GM18519 (cell line): ENCODE data around the gene FAM124B.
"Not testable (repeated sequence)": the region's sequence is repeated elsewhere in the genome, so short reads cannot be mapped to it uniquely, and the experiment has no call there.

ENCODE experiments used
- ATAC-seq: cut with Tn5 transposase; IDR thresholded peaks from one replicate; pipeline ENCODE4 v1.9.1; 2021; ENCODE audit warnings: mild to moderate bottlenecking, moderate library complexity; ENCODE audit not compliant: unreplicated experiment, low FRiP score

FAM124B gene

GRCh38 chr2:224382973-224383555, 18.8 kb downstream of the FAM124B start:
- no peak for ATAC-seq

- ATAC-seq: not testable (repeated sequence)
Measured at GRCh38 chr2:224382280-224382647, 19.6 kb downstream of the FAM124B start.

DNA sequence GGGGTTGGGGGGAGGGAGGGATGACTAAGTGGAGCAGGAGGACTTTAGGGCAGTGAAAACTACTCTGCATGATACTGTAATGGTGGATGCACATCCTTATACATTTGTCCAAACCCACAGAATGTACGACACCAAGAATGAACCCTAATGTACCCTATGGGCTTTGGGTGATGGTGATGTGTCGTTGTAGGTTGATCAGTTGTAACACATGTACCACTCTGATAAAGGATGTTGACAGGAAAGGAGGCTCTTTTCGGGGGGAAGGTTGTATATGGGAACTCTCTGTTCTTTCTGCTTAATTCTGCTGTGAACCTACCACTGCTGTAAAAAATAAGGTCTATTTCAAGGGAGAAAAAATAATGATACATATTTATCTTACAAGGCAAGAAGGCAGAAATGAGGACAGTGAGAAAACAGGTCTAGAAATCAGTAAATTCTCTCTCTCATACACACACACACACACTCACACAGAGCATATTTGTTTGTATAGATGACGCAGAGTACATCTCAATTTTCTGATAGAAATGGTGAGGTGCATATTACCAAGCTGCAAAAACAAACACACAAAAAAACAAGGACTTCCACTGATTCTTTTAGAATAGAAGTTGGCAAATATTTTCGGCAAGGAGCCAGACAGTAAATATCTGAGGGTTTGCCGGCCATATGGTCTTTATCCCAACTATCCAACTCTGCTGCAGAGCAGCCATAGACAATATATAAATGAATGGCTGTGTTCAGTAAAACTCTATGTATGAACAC, 20.2 kb downstream of the FAM124B start:
- no peak for ATAC-seq

- ATAC-seq: no peak
Measured at GRCh38 chr2:224379986-224380385, 21.9 kb downstream of the FAM124B start.

GRCh38 chr2:224379172-224379571, 22.7 kb downstream of the FAM124B start:
- no peak for ATAC-seq

DNA sequence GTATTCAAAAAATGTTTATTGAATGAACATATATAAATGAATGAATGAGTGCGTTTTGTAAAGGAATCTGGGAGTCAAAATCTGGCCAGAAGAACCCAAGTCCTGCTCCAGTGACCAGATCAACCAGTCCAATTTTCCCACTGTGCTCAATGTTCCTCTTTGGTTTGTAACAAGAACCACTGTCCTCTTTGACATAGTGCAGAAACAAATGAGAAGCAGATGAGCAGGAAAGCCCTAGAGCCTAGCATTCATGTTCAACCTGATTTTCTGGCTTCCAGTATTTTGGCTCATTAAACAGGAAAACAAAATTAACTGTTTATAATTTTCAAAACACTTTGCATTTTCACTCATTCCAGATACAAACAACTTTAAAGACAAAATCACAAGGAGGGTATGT, 23.2 kb downstream of the FAM124B start:
- no peak for ATAC-seq

DNA sequence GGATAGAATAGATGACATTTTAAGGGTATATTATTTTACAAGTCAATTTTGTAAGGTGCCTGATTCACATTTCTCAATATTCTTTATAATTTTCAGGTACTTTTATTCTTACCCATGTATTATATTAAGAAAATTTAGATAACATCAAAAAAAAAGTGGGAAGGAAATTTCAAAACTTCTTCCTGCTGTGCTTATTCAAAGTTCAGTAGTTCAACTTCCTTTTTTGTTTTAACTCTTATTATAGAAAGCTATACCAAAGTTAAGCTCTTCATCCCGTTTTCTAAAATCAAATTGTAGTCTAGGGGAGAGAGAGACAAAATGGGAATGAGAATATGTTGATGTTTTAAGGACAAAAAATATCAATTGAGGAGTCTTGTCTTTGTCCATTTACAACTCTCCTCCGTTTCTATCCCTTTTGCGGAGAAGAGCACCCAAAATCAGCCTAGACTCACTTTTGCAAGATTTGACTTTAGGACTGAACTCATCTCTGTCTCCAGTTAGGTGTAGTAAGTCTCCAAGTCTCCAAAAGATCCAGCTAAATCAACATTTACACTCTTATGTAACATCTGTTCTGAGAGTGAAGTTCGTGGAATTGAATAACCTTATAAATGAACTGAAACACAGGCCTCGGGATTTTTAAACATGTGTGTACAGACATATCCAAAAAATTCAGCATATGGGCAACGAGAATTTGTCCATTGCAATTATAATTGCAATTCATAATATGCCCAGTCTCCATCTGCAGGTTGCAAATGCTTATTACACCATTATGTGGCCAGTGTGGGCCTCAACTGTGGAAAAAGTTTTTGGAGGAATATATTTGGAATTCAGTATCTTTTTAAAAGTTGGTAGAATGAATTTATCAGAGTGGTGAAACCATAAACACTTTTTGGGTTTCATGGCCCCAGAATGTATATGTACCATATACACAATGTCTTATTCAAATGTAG, 23.9 kb downstream of the FAM124B start:
- ATAC-seq: no peak

- ATAC-seq: no peak
Measured at GRCh38 chr2:224372641-224373040, 29.3 kb downstream of the FAM124B start.

- no peak for ATAC-seq
Measured at GRCh38 chr2:224369028-224369632, 32.8 kb downstream of the FAM124B start.

GRCh38 chr2:224366267-224366844, 35.6 kb downstream of the FAM124B start:
- ATAC-seq: no peak

GRCh38 chr2:224365331-224365730, 36.6 kb downstream of the FAM124B start:
- no peak for ATAC-seq

- no peak for ATAC-seq
Measured at GRCh38 chr2:224363281-224363680, 38.6 kb downstream of the FAM124B start.

DNA sequence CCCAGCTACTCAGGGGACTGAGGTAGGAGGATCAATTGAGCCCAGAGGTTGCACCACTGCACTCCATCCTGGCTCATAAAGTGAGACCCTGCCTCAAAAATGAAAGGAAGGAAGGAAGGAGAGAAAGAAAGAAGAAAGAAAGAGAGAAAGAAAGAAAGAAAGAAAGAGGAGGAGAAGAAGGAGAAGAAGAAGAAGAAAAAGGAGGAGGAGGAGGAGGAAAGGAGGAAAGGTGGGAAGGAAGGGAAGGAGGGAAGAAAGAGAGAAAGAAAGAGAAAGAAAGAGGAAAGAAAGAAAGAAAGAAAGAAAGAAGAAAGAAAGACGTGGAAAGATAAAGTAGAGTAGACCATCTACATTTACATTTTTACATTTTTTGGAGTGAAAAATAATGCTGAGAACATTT, 39.8 kb downstream of the FAM124B start:
- ATAC-seq: no peak

DNA sequence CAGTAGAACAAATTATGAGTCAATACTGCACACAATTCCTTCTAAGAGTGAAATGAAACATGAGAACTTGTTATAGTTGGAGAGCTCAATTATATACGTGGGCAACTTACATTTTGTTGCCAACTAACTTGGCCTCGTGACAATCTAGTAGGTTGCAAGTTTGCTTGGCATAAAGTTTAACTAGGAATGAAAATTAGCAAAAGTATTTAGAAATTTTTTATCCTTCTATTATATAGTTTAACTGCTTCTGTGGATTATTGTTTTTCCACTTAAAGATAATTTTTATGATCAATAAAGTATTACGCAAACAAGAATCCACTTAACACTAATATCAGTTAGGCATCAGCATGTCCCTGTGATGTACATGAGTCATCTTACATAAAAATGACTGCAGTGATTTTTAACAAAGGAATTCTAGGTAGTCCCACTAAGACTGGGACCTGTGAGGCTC, 41.1 kb downstream of the FAM124B start:
- no peak for ATAC-seq

DNA sequence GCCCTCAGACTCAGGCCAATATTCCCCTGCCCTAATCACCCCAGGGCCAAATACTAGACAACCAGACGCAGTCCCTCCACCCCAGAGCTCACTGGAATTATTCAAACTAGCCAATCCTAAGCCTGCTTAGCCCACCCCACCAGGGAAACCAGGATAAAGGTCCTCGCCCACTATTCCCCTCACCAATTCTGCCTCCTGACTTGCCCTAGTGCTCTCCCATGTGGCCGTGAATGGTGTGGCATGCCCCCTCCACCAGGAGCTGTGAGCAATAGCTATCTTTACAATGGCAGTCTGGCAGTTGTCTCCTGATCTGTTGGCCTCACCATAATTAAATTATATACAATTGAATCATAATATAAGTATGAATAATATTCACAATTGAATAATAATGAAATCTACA, 42.3 kb downstream of the FAM124B start:
- ATAC-seq: no peak

- peak; percentile 84 for ATAC-seq
Measured at GRCh38 chr2:224357098-224357901, 44.6 kb downstream of the FAM124B start.

GRCh38 chr2:224354632-224355211, 47.2 kb downstream of the FAM124B start:
- ATAC-seq: no peak

DNA sequence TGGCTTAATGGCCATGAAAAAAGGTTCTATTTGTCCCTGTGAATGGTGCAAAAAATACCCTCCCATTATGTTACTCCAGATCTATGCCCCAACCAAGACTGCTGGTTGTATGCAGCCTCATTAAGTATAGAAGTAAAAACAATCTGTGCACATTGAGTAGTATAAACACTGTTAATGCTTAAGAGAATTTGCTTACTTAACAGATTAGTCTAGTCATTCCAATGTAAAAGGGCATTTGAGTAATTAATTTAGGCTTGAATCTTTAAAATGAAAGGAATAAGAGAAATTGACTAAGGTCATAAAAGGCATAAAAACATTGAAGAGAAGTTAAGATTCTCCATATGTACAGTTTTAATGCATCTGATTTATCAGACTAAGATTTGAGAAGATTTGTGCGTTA, 51.2 kb downstream of the FAM124B start:
- ATAC-seq: no peak

DNA sequence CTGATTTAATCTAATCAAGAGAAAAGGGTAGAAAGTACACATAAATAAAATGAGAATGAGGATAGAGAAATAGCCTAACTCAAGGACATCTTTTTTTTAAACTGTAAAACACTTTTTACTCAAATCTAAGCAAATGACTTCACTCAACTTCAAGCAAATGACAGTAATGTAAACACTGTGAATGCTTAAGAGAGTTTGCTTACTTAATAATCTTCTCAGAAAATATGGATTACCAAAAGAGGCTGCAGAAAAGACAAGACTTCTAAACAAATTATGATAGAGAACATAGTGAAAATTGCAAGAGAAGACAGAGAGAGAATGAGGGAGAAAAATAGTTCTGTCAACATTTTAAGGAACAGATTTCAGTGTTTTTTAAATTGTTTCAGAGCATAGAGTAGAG, 52.5 kb downstream of the FAM124B start:
- ATAC-seq: no peak
